C4-2B (cell line): ENCODE measurements around the gene GALNT3.

Experiments
- H3K27ac ChIP-seq: fragments of 450-650 bp; 2 replicates; pipeline ENCODE4 v1.5.1; 2017
- ZFX ChIP-seq: fragments of 450-650 bp; IDR thresholded peaks from 2 replicates; pipeline ENCODE4 v1.6.1; 2017
- TF ChIP-seq, protein P1 (sequence below): fragments of 450-650 bp; conservative IDR thresholded peaks from 2 replicates; pipeline ENCODE4 v1.5.1; 2017; ENCODE audit warnings: mild to moderate bottlenecking

Gene GALNT3

DNA sequence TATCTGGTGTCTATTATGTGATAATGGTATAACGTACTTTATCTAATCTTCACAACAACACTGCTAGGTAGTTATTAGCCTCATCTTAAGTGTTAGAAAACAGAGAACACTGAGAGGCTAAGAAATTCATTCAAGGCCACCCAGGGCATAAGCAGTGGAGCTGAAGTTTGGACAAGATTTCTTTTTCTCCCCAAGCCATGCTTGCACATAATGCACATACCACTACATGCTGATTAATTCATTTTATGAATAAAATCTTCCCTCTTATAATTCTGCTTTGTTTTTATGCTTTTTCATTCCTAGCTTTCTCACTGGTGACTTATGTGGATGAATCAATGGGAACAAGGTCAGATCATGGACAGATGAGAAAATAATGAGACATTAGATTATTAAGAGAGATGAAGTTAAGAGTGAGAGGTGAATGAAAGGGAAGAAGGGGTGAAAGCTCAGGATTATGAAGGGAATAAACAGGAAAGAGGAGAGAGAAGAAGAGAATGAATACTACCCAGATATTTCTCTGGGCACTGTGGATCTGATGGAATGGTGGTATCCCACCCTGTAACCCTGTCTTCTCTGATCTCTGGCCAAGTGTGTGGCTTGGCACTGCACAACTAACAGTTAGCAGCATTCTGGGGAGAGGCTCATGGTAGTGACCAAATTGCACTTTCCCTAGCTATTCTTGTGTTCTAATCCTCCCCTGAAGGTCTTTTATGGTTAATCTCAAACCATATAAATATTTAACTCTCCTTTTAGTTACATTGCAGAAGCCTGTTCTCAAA, 17.7 kb upstream of the GALNT3 start:
- H3K27ac ChIP-seq, result no peak overlapping the region
- TF ChIP-seq, protein P1, sequence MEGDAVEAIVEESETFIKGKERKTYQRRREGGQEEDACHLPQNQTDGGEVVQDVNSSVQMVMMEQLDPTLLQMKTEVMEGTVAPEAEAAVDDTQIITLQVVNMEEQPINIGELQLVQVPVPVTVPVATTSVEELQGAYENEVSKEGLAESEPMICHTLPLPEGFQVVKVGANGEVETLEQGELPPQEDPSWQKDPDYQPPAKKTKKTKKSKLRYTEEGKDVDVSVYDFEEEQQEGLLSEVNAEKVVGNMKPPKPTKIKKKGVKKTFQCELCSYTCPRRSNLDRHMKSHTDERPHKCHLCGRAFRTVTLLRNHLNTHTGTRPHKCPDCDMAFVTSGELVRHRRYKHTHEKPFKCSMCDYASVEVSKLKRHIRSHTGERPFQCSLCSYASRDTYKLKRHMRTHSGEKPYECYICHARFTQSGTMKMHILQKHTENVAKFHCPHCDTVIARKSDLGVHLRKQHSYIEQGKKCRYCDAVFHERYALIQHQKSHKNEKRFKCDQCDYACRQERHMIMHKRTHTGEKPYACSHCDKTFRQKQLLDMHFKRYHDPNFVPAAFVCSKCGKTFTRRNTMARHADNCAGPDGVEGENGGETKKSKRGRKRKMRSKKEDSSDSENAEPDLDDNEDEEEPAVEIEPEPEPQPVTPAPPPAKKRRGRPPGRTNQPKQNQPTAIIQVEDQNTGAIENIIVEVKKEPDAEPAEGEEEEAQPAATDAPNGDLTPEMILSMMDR, result no peak
- no peak for TF ChIP-seq ZFX

DNA sequence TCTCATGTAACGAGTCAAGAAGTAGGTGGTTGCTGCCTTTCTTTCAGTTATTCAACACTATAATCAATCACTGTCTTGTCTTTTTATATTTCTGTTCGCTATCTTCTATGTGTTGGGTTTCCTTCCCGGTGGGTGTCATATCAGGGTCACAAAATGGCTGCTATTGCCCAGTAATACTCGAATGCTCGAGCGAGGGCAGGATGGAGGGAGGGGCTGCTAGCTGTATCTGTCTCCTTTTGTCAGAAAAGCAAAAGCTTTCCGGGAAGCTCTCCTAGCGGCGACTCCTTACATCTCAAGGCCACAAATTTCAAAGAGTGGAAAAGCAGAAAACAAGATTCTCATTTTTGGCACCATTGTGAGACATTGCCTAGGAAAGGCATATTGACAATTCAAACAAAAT, 16.4 kb upstream of the GALNT3 start:
- no peak overlapping the region for H3K27ac ChIP-seq
- TF ChIP-seq, protein P1, result no peak
- no peak for TF ChIP-seq ZFX

DNA sequence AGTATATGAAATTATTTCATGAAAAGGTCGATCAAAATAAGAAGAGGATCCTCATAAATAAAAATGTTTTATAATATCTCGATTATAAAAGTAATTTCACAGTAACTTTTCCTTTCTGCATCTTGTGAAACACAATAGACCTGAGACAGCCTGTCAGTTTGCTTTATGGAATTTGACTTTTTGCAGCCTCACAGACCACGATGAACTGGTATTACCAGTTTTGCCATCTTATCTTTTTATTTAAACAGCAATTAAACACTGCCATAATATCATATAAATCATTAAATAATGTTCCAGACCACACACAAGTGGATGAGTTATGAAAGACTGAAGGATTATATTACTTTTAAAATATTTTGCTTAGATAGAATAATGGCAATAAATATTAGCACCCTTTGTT, 10.7 kb upstream of the GALNT3 start:
- no peak for TF ChIP-seq ZFX
- TF ChIP-seq, protein P1, result no peak
- H3K27ac ChIP-seq, result no peak overlapping the region

DNA sequence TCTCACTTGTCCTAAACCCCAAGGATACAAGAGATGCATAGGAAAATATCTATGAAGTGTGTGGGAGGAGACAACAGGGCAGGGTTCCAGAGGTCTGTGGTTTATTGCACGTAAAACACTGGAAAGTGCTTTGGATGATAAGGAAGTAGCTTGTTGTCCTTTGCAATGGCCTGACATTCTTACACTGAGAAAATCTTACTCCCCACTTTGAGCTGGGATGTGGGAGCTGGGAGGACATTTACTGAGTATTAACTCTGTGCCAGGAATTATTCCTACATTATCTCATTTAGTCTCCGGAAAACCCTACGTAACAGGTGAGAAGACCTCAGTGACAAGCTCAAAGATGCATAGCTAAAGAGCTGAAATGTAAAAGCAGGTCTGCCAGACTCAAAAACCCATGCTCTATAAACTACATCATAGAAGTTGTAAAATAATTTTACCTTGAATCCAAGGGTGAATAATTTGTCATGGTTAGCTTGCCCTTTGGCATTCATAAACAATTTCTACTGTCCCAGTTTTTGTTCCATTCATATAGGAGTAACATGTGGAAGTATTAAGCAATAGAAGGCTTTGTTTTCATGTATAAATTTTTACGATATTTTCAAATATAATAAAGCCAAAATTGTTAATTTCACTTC, 9.2 kb upstream of the GALNT3 start:
- TF ChIP-seq ZFX, result no peak

DNA sequence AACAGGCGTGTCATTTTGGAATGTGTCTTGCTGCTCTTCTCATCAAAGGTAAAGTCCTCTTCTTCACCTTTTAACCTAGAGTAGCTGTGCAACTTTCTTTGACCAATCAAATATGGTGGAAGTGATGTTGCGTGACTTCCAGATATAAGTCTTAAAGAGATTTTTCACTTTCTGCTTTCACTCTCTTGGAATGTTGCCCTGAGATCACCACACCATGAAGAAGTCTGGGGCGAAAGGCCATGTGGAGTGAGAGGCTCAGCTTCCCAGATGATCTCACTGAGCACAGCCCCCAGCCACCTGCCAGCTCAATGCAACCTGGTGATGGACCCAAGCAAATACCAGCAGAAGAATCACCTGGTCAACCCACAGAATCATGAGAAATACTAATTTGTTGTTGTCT, 7.1 kb upstream of the GALNT3 start:
- TF ChIP-seq, protein P1, result no peak
- no peak for TF ChIP-seq ZFX
- H3K27ac ChIP-seq, result no peak overlapping the region

More for the DNA sequence above, 9.2 kb upstream of the GALNT3 start:
- H3K27ac ChIP-seq, result peak overlapping the region; percentile 45; the same call in 1 of the 2 replicates

DNA sequence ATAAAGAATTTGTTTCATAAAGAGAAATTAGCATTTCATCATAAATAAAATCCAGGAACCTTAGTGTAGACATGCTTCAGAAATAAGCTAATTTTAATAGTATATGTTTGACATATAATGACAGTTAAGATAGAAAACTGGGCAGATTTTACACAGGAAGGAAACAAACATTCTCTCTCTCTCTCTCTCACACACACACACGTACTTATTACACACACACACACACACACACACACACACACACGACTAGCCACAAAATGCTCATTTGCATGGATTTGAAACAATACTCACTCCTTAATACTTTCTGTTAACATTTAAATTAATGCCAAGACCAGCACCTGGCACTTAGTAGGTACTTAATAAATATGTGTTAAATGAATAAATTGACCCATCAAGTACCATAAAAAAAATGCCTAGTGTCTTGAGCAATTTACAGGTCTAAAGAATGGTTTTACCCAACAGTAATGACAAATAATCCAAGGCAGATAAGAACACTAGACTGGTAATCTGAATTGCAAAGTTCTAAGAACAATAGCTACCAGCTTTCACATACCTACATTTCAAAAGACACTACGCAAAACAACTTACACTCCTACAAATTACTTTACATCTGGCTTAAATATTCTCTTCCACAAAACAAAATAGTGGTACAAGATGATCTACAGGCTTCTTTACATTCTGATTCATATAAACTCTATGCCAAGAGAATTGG, 2.9 kb upstream of the GALNT3 start:
- TF ChIP-seq ZFX, result no peak
- no peak overlapping the region for H3K27ac ChIP-seq

DNA sequence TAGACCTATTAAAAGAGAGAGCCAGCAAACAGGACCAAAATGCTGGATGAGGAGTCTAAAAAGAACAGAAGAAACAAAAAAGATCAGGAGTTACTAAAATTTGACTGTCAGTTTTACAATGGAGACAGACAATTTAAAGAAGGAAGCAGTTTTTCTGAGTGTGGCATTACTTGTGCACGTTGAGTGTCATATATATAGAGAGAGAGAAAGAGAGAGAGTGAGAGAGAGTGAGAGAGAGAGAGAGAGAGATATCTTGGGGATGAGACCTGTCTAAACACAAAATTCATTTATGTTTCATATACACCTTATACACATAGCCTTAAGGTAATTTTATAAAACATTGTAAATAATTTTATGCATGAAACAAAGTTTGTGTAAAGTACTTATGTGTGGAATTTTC, 2.1 kb upstream of the GALNT3 start:
- no peak overlapping the region for H3K27ac ChIP-seq
- TF ChIP-seq, protein P1, result no peak
- TF ChIP-seq ZFX, result no peak

DNA sequence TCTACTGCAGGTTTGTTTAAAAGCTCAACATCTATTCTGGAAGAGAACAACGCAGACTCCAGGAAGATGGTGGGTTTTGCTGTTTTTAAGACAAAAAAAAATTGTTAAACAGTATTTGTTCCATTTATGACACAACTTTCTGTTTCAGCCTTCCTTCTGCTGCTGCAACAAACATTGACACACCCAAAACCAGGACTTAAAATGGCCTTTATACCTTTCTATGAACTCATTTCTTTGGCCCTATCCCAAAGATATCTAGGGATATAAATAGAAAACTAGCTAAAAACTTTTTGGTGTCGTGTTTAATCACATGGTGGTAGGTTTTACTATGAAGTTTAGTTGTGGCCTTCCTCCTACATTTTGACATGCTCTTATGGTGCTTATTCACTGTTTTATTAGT, 964 bp upstream of the GALNT3 start:
- H3K27ac ChIP-seq, result peak overlapping the region; percentile 97
- TF ChIP-seq, protein P1, result no peak
- no peak for TF ChIP-seq ZFX
